Activated T-helper 17 cell treated with anti-CD3 and anti-CD28 coated beads, Interleukin-2, amount 50 U/mL, for 72 hours (primary cell): Measurements from ENCODE around the gene CEP72. TPM values are rescaled to one million over a fixed set of nuclear protein-coding genes. Genes with fewer than 3 reads are reported as not detected.
"Not testable (repeated sequence)": the region's sequence is repeated elsewhere in the genome, so short reads cannot be mapped to it uniquely, and the experiment has no call there.

Source experiments
- ATAC-seq: fragments of 150-1000 bp; cut with Tn5 transposase; replicated peaks from 2 replicates; pipeline ENCODE4 v1.10.0; 2021; ENCODE audit warnings: mild to moderate bottlenecking, moderate library complexity
- H3K27ac Mint-ChIP-seq: one replicate; pipeline ENCODE4 v1.8.0; 2022; ENCODE audit warnings: mixed read lengths
- H3K27me3 Mint-ChIP-seq: one replicate; pipeline ENCODE4 v1.8.0; 2022; ENCODE audit warnings: mixed read lengths
- H3K36me3 Mint-ChIP-seq: one replicate; pipeline ENCODE4 v1.8.0; 2022; ENCODE audit warnings: low read depth, mild to moderate bottlenecking, mixed read lengths
- H3K4me1 Mint-ChIP-seq: one replicate; pipeline ENCODE4 v1.8.0; 2022; ENCODE audit warnings: mixed read lengths
- H3K4me3 Mint-ChIP-seq: one replicate; pipeline ENCODE4 v1.8.0; 2022; ENCODE audit warnings: mild to moderate bottlenecking, mixed read lengths
- H3K9me3 Mint-ChIP-seq: one replicate; pipeline ENCODE4 v1.8.0; 2022; ENCODE audit warnings: mixed read lengths
- total RNA-seq, 2 donors: library from RNA; stranded (reverse); gene quantifications; one replicate each; pipeline ENCODE4 v1.2.3, GENCODE V29; 2022

Gene CEP72
- total RNA-seq, 2 donors from 2014 or later: 30.0 to 30.9 TPM

GRCh38 chr5:696191-696590 is 84.1 kb downstream of the CEP72 start:
- H3K27ac Mint-ChIP-seq, H3K9me3 Mint-ChIP-seq, ATAC-seq, H3K27me3 Mint-ChIP-seq, H3K36me3 Mint-ChIP-seq, H3K4me3 Mint-ChIP-seq, H3K4me1 Mint-ChIP-seq: not testable (repeated sequence)

GRCh38 chr5:696753-697702 is 84.9 kb downstream of the CEP72 start:
- not testable (repeated sequence) for H3K9me3 Mint-ChIP-seq, H3K36me3 Mint-ChIP-seq, H3K4me1 Mint-ChIP-seq, ATAC-seq, H3K27ac Mint-ChIP-seq, H3K4me3 Mint-ChIP-seq, H3K27me3 Mint-ChIP-seq

Other genes starting within 250 kb of the CEP72 start
- gene EXOC3, start 169.2 kb upstream of the CEP72 start, total RNA-seq: 10 to 100 TPM; 78.3 to 93.6 TPM
- 1 to 10 TPM; 1.6 to 2.2 TPM for gene SLC9A3, start 87.9 kb upstream of the CEP72 start, total RNA-seq
- 1 to 10 TPM in 1 of 2 donors, under 1 TPM in 1; 0.19 to 1.4 TPM for gene TPPP, start 81.0 kb downstream of the CEP72 start, total RNA-seq
- 1 to 10 TPM in 1 of 2 donors, under 1 TPM in 1; 0.30 to 7.0 TPM for gene ZDHHC11B, start 172.4 kb downstream of the CEP72 start, total RNA-seq
- gene ZDHHC11, start 238.6 kb downstream of the CEP72 start, total RNA-seq: 10 to 100 TPM; 13.6 to 26.8 TPM